GM21367 (cell line): Measurements from ENCODE around the gene STRBP.

Experiments
- ATAC-seq: cut with Tn5 transposase; IDR thresholded peaks from one replicate; pipeline ENCODE4 v1.9.1; 2021; ENCODE audit not compliant: unreplicated experiment

The STRBP gene

GRCh38 chr9:123104807-123105206 lies 163.6 kb downstream of the STRBP start:
- ATAC-seq, result no peak

DNA sequence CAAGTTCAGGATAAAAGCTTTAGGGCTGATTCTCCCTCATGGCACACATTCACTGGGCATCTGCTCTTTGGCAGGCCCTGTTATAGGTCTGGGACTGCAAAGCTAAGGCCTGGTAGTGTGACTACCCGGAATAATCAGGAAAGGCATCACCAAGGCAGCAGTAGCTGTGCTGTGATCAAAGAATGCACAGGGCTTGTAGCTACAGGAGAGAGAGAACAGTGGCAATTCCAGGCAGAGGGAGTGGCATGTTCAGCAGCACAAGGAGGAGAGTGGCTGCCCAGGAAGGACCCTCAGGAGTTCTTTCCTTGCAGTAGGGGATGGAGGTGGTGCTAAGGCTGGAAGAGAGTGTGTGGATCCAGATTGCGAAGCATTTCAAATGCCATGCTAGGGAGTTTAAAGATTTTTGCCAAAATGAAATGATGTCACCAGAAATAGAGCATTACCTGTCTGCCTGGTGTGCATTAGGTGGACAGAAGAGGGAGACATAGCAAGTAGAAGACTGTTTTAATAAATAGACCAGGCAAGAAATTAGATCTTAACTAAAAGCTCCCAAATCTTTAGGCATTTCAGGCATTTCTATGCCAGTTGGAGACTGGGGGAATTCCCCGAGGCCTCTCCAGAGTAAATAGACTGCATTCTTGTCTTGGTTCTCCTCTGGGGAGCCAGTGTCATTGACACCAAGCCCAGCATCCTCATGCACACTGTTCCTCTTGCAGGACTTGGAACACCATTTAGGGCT lies 165.8 kb downstream of the STRBP start:
- no peak for ATAC-seq

DNA sequence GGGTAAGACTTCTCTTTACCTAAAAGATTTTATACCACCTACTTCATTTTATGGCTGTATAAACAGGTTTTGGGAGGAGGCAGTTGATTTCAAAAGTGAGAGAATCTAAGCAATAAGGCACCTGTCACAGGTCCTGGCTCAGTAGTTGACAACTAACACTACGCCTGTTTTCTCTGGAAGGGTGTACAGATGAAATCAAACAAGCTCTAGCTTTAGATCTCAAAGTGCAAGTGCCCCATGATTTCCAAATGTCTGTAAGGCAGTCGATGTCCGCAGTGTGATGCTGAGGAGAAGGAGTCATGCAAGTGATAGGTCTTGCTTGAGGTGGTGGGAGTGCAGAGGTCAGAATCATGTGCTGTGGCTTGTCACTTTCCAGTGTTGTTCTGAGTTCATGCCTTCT lies 168.8 kb downstream of the STRBP start:
- no peak for ATAC-seq

DNA sequence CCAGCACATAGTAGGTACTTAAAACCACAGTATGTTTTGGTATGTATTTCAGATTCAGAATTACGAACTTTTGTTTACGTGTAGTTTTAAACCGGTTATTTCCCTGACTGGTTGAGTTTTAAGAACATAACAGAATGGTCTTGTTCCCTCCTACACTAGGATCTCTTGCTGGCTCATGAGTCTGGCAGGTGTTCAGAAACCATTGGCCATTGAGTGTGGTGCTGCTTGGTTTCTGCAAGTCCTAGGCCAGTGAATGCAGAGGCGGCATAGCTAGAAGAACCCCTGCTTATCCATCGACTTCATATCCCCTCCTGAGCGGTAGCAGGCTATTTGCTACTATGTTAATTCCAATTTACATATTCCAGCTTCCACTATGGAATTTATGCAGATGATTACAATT lies 169.3 kb downstream of the STRBP start:
- no peak for ATAC-seq

DNA sequence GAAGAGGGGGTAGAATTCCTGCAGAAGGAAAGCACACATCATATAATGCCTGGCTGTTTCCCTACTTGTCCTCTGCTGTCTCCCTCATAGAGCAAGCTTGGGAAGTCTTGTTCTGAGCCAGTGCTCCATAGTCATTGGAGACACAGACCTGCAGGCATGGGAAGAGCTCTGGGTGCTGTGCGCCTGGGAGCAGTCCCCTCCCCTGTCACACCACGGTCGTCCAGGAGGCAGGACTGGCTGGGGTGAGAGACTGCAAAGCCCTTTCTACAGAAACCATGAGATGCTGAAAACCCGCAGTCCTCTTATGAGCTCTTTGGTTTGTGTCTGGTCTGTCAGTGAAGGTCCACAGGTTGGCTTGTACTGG lies 170.3 kb downstream of the STRBP start:
- ATAC-seq, result no peak

GRCh38 chr9:123097430-123098095 lies 170.8 kb downstream of the STRBP start:
- no peak for ATAC-seq

DNA sequence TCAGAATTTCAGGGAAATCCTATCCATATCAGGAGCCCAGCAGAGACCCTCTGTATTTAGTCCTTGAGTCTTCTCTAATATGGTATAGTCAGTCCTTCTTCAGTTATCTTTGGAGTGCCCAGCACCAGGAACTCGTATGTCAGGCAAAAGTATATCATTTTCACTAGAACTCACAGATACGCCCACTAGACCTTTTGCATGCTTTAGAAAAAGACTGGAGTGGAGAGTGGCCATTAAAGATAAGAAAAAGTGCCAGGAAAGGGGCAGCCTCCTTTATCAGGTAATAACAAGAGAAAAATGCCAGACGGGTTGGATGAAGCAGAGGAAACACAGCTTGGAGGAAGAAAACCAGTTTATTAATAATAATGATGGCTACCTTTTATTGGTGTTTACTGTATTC lies 171.4 kb downstream of the STRBP start:
- ATAC-seq, result no peak

GRCh38 chr9:123093141-123093540 lies 175.2 kb downstream of the STRBP start:
- no peak for ATAC-seq

DNA sequence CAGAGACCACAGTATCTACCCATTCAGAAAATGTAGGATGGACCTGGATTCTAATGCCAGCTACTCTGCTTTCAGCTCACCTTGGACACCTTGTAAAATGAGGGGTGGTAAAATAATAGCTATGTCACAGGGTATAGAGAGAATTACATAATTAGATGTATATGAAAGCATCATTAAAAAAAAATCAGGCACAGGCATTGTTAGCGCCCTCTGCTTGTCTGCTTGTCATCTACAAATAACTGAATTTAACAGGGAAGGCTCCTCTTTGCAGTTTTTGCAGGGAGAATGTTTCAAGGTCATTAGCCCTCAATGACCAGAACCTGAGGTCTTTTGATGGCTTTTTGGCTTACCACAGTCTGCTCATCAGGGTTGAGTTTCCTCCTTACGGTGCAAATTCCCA lies 176.9 kb downstream of the STRBP start:
- ATAC-seq, result no peak

- no peak for ATAC-seq
Observed at GRCh38 chr9:123090956-123091355, 177.4 kb downstream of the STRBP start.

GRCh38 chr9:123090198-123090896 lies 178.0 kb downstream of the STRBP start:
- ATAC-seq, result no peak

GRCh38 chr9:123089790-123090189 lies 178.6 kb downstream of the STRBP start:
- no peak for ATAC-seq

DNA sequence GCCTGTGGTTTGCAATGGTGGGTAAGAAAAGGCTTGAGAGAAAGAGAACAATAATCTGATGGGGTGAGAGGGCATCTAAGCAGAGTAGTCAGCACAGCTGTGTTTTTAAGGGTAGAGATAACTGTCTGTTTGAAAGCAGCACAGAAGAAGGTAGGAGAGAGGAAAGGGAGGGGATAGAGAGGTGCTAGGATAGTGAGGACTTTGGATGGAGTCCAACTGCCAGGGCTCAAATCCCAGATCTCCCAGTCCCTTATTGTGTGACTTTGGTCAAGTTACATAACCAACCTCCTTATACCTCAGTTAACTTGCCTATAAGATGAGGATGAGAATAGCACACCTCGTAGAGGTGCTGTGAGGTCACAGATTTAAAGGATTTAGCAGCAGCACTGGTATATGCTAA lies 179.3 kb downstream of the STRBP start:
- ATAC-seq, result no peak

DNA sequence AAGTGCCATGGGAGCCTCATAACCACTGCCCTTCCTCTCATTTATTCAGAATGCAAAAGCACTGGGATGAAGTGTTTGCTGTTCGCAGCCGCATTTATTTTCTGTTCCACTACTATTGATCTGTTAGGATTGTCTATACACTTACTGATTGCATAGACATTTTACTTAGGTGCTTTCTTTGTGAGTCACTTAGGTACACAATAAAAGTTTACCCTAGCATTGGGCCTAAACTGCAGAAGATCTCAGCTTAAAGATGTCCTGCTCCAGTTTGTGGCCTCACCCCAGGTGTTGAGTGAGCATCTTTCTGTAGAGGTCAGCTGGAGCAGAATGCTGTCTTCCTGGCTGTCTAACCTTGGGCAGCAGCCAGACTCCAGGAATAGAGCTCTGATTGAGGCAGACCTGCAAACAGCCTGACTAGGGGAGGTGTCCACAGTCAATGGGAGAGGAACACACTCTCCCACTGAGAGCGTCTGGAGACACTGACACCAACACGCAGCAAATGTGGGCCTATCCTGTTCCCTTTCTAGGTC lies 181.0 kb downstream of the STRBP start:
- no peak for ATAC-seq

GRCh38 chr9:123085916-123086315 lies 182.5 kb downstream of the STRBP start:
- no peak for ATAC-seq

DNA sequence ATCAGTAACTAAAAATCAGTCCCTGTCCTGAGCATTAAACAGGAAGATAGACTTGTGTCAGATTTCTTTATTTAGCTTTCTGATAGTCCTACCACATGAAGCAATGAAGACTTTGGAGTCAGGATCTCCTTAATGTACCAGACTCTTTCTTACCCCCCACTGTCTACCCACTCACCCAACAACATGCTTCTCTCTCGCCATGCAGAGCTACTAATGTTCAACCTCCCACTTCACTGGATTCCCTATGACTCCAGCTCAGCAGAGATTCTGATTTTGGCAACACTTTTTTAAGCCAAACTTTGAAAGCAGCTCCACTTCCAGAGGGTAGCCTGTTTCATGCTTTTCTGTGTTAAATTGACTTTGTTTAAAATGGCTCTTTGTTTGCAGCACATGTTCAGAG lies 184.1 kb downstream of the STRBP start:
- ATAC-seq, result no peak

- no peak for ATAC-seq
Observed at GRCh38 chr9:123083680-123084079, 184.7 kb downstream of the STRBP start.

DNA sequence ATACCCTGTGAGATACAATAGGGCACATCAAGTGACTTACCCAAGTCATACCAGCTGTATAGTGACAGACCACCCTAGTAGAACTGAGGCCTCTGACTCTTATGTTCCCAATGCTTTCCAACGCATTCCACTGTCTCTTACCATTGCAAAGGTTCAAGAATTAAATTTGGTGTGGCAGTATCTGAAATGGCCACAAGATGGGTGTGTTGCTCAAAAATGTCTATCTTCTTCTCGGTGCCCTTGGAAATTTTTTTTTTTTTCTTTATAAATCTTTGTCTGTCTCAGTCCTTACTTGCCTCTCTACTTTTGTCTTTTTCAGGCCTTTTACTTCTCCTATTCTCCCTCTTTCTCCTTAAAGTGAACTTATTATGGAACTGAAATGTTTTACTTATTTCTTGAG lies 186.6 kb downstream of the STRBP start:
- no peak for ATAC-seq

DNA sequence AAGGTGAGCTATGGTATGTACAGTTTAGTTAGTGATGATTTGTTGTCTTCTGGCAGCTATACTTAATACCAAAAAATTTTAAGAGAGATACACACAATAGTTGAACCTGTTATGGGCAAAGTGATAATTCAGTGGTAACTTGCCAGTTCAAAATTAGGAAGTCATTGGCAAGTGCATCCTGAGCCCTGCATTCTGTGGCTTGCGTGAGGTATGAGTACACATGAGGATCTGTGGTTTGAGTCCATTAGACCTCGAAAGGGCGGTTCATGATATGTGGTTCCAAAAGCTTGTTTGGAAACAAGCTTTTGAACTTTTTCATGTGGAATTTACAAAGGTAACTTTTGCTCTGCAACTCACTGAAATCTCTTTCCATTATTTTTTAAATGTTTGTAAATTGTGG lies 187.9 kb downstream of the STRBP start:
- ATAC-seq, result no peak

DNA sequence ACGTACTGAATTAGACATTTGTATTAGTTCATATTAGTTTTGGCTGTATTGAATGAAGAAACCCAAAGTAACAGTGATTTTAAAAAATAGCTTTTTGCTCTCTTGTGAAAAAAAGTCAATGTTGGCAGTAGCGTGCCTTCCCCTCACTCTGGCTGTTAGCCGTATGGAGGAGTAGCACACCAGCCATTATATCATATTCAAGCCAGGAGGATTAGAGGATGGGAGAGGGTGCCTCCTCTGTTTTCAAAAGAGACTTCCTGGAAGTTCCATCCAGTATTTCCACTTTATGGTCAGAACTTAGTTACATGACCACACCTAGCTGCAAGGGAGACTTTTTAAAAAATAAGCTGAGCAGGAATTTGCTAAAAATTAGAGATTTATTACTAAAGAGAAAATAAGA lies 193.8 kb downstream of the STRBP start:
- ATAC-seq, result no peak

GRCh38 chr9:123073991-123074422 lies 194.4 kb downstream of the STRBP start:
- no peak for ATAC-seq

DNA sequence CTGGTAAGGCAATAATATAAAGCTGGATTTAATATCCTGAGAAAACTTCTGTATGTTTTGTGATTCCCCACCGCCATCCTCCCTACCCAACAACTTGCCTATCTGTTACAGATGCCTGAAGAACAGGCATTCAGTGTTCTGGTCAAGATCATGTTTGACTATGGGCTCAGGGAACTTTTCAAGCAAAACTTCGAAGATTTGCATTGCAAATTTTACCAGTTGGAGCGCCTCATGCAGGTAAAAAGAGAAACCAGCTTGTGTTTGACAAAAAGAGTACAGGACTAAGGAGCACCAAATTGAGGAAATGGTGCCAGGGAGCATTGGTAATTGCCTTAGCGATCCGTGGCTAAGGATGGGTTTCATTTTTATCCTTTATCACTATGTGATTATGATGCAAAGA lies 194.9 kb downstream of the STRBP start:
- no peak for ATAC-seq
